UCSD-AML1 (cell line): ENCODE results near the gene PAH.

Experiments used
- DNase-seq: peaks from one replicate; lab custom pipeline; 2025; ENCODE audit not compliant: unreplicated experiment; lab: John Stamatoyannopoulos, UW

The PAH gene

DNA sequence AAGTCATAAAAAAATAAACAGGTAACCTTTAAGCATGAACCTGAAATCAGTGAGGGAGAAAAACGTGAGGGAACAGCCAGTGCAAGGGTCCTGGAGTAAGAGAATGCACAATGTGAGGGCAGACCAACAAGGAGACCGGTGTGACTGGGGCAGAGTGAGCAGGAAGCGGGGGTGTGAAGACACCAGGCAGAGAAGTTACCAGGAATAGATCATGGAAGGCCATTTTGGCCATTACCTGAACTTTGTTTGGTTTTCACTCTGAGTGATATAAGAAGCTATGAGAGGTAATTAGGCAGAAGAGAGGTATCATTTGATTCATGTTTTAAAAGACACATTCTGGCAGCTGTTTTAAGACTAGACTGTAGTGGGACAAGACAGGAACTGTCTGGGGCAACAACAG, 15.0 kb downstream of the PAH start:
- no peak for DNase-seq

DNA sequence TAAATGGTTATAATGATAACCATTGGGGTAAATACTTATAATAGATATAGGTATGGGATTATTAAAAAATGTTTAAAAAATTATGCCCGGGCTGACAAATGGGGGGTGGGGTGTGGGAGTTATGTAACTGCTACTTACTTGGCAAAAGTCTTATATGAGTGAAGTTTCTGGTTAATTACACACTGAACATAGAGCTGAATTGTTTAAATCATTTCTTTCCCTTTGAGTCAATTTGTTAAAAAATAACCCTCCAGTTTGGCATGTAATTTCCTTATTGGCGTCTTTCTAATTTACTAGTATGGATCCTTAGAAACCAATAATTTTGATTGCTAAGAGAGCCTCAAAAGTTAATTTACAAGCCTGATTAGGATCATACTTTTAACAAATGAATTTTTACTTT, 16.7 kb downstream of the PAH start:
- no peak for DNase-seq

DNA sequence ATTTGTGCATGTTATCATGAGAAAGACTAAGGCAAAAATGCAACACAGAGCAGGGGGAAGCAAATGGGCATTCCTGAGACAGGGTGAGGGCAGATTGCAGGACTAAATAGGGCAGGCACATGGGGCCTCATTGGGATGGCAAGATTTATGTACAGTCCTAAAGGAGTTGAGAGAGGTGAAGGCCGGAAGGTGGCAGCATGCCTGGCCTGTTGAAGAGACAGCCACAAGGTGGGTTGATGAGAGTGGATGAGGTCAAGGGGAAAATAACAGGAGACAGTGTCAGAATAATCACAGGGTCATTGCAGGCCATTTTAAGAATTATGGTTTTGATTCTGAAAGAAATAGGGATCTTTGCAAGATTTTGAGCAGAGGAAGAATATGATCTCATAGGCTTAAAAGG, 21.0 kb downstream of the PAH start:
- DNase-seq: no peak

DNA sequence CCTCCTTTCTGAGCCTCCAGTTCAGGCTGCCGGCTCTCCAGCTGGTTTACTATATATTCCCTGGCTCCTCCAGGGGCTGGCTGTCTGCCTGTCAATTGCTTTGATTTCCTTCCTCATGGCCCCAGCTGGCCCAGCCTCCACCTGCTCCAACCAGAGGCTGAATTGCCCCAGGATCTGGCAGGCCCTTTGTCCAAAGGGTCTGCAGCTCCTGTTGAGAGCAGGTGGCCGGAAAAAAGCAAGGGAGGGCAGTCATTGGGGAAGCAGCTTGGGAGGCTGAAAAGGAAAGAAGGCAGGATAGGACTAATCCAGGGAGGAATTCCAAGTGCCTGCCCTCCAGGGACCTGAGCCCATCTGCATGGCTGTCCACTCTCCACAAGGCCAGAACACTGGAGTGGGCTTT, 25.3 kb downstream of the PAH start:
- no peak for DNase-seq

DNA sequence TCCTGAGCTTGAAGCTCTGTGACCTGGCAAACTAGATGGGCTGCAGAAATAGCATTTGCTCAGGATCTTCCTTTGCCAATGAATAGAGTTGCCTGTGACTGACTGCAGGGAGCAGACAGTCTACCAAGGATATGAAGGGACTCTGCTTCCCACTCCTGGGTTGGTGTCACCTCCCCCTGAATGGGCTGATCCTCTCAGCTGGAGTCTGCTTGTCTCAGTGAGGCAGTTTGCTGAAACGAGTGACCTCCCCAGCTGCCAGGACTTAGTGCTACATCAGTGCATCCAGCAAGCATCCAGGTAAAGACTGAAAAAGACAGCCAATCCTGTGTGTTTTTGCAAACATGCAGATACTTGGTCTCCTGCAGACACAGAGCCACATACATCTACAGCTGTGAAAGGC, 28.5 kb downstream of the PAH start:
- no peak for DNase-seq

DNA sequence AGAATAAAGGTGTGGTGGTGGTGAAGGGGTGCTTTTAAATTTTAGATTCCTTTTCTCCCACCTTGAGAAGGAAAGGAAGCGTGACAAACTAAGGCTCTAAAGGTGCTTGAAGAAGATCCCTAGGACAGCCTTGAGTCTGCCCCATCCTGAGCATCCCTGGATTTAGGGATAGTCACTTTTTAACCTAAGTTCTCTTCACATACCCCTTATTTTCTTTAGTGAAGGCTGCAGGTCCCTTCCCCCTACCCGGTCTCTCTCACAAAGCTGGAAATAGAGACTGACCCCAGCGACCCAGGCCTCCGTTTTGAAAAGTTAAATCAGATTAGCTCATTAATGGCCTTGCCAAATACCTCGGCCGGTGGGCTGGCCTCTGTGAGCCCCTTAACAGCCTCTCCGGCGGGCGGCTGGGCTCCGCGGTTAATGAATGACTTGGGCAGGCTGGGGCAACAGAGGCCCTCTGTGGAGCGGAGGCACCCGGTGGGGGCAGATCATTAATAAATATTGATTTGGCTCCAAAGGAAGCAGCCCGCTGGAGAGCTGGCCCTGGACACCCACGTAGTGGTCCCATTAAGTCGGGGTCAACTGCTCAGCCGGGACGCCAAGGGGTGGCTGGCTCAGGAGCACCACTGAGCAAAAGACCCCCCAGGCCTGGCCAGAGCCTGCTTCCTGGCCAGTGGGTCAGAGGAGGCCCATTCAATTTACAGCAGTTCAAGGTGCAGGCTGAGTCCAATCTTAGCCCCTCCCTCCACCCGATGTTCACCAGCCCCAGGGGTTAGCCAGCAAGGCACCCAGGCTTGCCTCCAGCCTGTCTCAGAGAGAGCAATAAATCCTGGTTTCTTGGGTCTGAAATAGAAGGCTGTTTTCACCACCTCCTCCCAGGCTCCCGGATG, 31.8 kb downstream of the PAH start:
- DNase-seq: no peak

DNA sequence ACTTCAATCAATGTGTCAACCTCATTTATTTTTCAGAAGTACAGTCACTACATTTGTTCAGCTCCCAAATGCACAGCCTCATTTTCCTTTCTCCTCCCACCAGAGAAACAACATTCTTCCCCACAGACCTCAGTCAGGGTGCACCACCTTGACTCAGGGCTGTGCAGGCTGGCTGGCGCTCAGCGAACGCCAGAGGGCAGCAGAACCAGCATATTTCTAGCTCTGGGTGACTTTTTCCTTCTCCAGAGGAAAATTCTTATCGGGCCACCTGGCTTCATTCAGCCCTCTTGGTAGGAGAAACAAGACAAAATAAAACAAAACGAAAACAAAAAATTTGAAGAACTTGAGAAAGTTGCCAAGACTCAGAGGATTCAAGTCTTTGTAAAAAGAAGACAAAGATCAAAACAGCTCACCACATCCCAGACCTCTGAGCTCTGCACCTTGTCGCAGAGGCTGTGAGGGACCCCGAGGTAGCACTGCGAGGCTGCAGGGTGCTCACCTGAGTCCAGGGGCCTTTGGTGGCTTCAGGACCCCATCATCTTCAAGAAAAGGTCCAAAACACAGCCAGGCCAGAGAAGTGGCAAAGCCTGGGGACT, 33.7 kb downstream of the PAH start:
- DNase-seq: peak; percentile 29

DNA sequence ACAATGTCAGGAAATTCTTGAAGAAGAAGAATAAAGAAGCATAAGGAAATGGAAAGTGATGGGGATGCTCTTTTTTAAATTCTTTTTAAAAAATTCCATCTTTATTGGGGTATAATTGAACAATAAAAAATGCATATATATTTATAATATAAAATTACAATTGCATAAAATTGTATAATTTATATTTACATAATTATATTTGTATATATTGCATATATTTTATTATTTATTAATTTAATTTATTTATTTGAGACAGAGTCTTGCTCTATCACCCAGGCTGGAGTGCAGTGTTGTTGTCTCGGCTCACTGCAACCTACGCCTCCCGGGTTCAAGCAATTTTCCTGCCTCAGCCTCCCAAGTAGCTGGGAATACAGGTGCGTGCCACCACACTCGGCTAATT, 36.3 kb downstream of the PAH start:
- DNase-seq: no peak

DNA sequence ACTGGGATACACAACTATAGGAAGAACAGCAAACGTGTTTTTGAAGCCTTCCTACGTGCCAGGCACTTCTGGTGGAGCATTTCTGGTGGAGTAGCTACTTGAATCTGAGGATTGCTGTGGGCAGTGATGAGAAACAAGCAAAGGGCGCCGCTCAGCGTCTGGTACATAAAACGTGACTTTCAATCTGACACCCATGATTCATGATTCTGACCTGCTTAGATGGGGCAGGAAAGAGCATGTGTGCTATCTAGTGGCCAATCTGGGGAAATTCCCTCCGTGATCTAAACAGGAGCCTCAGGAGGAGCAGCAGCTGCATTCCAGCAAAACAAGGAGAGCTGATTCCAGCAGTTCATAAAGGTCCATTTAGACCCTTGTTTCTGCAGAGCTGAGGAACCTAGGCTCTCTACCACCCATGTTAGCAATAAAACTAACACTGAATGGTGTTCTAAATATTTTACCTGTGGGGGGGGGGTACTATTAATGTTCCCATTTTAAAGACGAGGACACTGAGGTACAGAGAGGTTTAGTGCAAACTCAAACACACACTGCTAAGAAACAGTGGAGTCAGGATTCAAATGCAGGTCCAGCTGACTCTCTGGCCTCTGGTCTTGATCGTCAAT, 37.8 kb downstream of the PAH start:
- no peak for DNase-seq

DNA sequence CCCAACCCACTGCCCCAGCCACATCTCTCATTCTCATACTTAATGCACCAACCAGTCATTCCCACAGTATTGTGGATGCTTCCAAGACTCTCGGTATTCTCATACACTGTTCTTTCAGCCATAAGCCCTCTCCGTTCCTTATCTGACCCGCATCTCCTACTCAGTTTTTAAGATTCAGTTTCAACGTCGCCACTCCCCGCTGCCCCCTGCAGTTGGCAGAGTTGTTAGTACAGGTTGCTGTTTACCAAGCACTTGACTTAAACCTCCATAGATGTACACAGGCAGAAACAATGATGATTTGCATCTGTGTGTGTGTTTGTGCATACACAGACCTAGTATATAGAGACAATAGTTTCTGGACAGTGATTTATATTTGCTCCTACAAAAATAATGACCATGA, 40.2 kb downstream of the PAH start:
- no peak for DNase-seq

DNA sequence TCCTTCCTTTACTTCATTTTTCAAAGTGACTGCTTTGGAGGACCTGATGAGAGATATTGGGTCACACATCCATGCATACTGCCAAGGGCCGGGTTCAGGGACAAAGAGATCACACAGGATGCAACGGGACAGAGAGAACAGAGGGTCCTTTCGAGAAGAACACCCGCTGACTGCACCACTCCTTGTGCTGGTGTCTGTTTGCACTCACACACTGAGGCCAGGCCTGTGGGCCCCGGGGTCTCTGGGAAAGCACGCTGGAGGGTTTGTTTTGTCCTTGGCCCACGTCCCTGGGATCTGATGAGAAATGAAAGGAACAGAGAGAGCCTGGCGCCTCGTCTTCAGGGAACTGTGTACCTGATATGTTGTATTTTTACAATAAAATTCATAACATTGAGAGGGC, 42.2 kb downstream of the PAH start:
- DNase-seq: no peak

DNA sequence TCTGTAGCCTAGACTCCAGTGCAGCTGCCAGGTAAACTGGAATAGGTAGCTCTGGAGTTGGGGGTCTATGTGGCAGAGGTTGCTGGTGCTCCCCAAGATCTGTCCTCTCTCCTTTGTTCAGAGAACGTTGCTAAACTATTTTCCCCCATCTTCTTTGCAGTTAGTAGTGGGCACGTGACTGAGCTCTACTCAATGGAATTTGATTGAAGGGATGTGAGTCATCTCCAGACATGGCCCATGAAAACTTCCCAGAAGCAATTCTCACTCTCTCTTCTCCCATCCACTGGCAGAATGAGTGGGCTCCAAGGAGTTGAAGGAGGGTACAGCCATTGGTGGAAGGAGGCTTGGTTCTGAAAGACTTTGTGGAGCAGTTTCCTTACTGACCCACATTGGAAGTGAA, 44.0 kb downstream of the PAH start:
- DNase-seq: no peak

DNA sequence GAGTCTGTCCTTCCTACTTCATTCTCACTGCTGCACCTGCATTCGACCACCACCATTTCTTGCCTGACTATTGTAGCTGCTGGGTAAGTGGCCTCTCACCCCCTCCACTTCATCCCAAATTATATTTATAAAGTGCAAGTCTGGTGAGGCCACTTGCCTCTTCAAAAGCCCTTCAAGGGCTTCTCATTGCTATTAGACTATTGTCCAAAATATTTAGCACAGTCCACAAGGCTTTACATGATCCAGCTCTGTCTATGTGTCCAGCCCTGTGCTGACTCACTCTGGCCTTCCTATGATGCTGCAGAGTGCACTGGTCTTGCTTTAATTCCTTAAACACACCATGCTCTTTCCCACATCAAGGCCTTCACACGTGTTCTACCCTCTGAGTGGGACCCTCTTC, 46.0 kb downstream of the PAH start:
- DNase-seq: no peak

DNA sequence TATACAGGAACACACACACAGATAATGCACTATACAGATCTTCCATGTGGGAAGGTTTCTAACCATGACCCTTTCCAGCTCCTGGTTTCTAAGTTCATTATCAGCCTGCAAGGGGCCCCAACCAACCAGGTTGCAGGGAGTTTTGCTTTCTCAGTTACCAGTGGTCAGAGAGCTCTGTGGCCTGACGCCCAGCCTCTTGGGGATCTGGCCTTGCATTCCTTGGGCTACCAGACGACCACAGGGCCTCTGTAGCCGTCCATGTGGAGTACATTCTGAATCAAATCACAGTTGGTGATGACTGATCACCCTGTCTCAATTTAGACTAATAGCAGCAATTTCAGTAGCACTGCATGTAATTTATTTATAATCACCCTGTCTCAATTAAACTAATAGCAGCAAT, 47.5 kb downstream of the PAH start:
- DNase-seq: no peak

DNA sequence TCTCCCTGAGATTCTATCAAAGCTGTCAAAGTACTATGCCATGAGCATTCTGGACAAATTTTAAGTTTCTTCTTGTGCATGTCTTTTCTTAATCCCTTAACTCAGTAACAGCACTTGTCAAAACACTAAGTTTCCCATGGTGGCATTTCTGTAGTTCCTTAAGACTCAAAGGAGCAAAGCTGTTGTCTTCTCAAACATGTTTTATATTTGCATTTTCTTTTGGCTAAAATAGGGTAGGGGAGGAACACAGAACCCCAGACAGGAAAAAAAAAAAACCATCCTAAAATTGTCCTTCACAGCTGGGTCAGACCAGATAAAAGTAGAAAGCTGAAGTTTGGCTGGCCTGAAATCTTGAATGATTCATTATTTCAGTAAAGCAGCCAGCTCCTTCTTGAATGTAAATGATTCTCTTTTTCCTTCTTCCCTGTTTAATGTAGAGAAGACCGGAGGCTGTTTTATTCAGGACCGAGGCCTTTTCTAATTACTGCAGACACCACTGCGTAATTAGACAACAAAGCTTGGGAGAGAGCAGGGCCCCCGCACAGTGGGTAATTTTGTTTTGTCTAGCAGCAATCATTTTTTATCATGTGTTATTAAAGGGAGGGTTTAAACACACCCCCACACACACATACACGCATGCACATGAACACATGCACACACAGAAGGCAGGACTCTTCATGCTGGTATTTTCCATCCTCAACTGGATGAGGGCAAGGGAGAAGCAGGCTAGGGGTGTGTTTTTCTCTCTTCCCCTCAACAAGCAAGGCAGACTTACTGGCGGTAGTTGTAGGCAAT, 51.0 kb downstream of the PAH start:
- no peak for DNase-seq

DNA sequence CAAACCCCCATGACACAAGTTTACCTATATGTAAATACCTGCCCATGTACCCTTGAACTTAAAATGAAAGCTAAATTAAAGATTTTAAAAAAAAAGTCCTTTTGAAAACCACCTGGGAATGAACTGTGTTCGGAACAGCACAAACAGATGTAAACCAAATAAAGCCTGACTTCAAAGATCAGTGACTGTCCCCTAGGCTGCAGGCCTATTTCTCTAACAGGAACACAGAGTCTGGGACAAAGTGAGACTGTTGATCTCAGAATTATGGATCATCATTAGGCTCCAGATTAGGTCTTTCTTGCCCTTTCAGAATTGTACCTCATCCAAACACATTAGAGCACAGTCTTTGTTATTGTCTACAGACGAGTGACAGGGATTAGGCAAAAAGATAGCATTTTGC, 54.6 kb downstream of the PAH start:
- DNase-seq: no peak

DNA sequence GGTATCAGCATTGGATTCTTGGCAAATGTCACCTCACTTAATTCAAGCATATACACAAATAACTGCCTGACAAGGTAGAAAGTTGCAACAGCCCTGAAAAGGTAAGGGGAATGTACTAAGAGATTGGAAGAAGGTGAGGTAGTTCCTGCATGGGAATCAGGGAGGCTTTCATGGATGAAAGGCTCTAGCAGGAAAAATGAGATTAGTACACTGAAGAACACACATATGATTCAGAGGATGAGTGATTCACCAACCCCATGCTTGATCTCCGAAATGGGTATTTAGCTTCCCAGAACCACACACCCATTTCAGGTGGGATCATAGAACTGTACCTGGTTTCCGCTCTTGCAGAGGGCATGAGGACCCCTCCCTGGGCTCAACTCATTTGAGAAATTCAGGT, 65.8 kb downstream of the PAH start:
- no peak for DNase-seq

DNA sequence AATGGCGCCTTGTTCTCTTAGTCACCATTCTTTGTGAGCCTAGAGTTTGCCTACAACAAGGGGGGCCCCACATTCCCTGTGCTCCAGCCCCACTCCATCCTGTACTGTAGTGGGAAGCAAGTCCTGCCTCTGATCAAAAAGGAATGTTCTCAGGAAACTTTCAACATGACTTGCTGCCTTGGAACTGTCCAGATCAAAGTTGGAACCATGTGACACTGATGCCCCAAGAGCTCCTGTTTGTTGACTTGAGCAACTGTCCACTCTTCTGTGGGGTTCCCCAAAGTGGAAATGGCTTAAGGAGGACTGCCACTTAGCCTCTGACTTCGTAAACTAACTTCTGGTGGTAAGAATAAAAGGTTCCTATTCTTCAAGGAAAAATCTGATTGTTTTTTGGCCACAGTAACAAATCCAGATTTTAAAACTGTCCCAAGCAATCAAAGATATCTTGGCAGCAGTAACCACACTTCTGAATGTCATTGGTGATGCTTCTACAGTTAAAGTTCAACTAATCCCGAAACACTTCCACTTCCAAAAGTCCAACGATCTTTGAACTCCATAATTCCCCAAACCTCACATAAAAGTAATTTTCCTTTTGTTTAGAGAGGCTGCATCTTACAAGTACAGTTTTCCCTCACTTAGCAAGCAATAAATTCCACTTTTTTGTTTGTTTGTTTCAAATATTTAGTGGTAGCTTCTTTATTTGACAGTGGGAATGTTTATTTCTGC, 67.2 kb downstream of the PAH start:
- DNase-seq: no peak

DNA sequence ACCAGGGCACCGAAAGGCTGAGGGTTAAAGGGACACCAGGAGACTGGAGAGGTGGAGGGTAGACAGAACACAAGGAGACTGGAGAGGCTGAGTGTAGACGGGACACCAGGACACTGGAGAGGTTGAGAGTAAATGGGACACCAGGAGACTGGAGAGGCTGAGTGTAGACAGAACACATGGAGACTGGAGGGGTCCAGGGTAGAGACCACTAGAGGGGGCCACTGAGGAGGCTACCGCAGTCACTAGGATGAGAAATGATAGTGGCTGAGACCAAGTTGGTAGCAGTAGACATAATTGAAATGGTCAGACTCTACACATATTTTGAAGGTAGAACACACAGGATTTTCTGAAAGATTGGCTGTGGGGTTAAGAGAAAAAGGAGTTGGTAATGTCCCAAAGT, 68.2 kb downstream of the PAH start:
- no peak for DNase-seq

DNA sequence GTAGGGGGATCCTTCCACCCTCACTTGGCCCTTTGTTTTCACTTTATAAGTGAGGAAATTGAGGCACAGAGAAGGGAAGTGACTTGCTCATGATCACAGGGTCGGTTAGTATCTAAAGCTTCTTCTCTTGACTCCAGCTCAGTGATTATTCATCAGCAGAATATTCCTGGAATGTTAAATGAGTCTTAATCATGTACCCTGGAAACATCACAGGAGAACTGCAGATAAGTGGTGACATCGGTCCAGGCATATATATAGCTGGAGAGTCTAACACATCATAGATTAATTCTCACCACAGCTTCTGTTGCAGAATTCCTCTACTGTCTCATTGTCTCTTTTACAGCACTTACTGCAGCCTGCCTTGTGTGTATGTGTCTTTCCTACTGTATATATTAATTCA, 69.9 kb downstream of the PAH start:
- DNase-seq: no peak
